ENCODE results near the gene ARRDC5. TPM values are rescaled to one million over a fixed set of nuclear protein-coding genes. Genes with fewer than 3 reads are reported as not detected.

ARRDC5 gene
- total RNA-seq, 6 experiments from 2014 or later: not detected

- no peak overlapping the region for H3K27ac Mint-ChIP-seq
- H3K4me3 Mint-ChIP-seq: no peak overlapping the region
- no peaks in the 10 kb centered on the region for H3K9me3 Mint-ChIP-seq
- H3K36me3 Mint-ChIP-seq (ENCODE audit: low read depth): peaks cover 21% of the 10 kb centered on the region
- DNase-seq: no peak
- no peak for TF ChIP-seq CTCF (IDR thresholded peaks at IDR 0.05)
- no peaks in the 10 kb centered on the region; the same call in 1 of the 2 replicates for H3K4me1 Mint-ChIP-seq (ENCODE audit: low read depth)
- H3K27me3 Mint-ChIP-seq (ENCODE audit: insufficient read depth): peaks cover 2% of the 10 kb centered on the region; the same call in 1 of the 2 replicates
These were observed 32.7 kb upstream of the ARRDC5 start for GRCh38 chr19:4935444-4935843.

- H3K4me1 Mint-ChIP-seq (ENCODE audit: low read depth): no peaks in the 10 kb centered on the region; the same call in 1 of the 2 replicates
- no peak for DNase-seq
- no peak overlapping the region for H3K4me3 Mint-ChIP-seq
- TF ChIP-seq CTCF (IDR thresholded peaks at IDR 0.05): no peak
- H3K36me3 Mint-ChIP-seq (ENCODE audit: low read depth): peaks cover 16% of the 10 kb centered on the region
- H3K27me3 Mint-ChIP-seq (ENCODE audit: insufficient read depth): peaks cover 2% of the 10 kb centered on the region; the same call in 1 of the 2 replicates
- H3K27ac Mint-ChIP-seq: no peak overlapping the region
- no peaks in the 10 kb centered on the region for H3K9me3 Mint-ChIP-seq
These were observed 30.8 kb upstream of the ARRDC5 start for GRCh38 chr19:4933528-4933927.

GRCh38 chr19:4932711-4933110 lies 30.0 kb upstream of the ARRDC5 start:
- TF ChIP-seq CTCF (IDR thresholded peaks at IDR 0.05): no peak
- Mint-ChIP-seq H3K36me3 (ENCODE audit: low read depth) (peaks cover 16% of the 10 kb centered on the region), H3K27me3 (ENCODE audit: insufficient read depth) (peaks cover 2% of the 10 kb centered on the region; the same call in 1 of the 2 replicates), H3K27ac (no peak overlapping the region), H3K4me3 (no peak overlapping the region), H3K4me1 (ENCODE audit: low read depth) (peaks cover under 1% of the 10 kb centered on the region; the same call in 1 of the 2 replicates), H3K9me3 (no peaks in the 10 kb centered on the region)
- no peak for DNase-seq

- peaks cover 10% of the 10 kb centered on the region for H3K4me1 Mint-ChIP-seq (ENCODE audit: low read depth)
- H3K27me3 Mint-ChIP-seq (ENCODE audit: insufficient read depth): peaks cover 2% of the 10 kb centered on the region; the same call in 1 of the 2 replicates
- DNase-seq: no peak
- no peak overlapping the region for H3K27ac Mint-ChIP-seq
- H3K4me3 Mint-ChIP-seq: no peak overlapping the region
- no peak for TF ChIP-seq CTCF (IDR thresholded peaks at IDR 0.05)
- H3K36me3 Mint-ChIP-seq (ENCODE audit: low read depth): peaks cover 16% of the 10 kb centered on the region
- H3K9me3 Mint-ChIP-seq: no peaks in the 10 kb centered on the region
These were observed 28.0 kb upstream of the ARRDC5 start for GRCh38 chr19:4930664-4931063.

- DNase-seq: no peak
- TF ChIP-seq CTCF (IDR thresholded peaks at IDR 0.05): no peak
- peaks cover 15% of the 10 kb centered on the region for H3K4me1 Mint-ChIP-seq (ENCODE audit: low read depth)
- H3K27ac Mint-ChIP-seq: no peak overlapping the region; the same call in 1 of the 2 replicates
- H3K27me3 Mint-ChIP-seq (ENCODE audit: insufficient read depth): no peaks in the 10 kb centered on the region; the same call in 1 of the 2 replicates
- H3K36me3 Mint-ChIP-seq (ENCODE audit: low read depth): peaks cover 16% of the 10 kb centered on the region
- H3K4me3 Mint-ChIP-seq: no peak overlapping the region
- no peaks in the 10 kb centered on the region for H3K9me3 Mint-ChIP-seq
These were observed 26.5 kb upstream of the ARRDC5 start for GRCh38 chr19:4929186-4929585.

Data from HFFc6 (cell line).